NCI-H82 (cell line): Measurements from ENCODE around the gene NAV2.
"Not testable (repeated sequence)": the region's sequence is repeated elsewhere in the genome, so short reads cannot be mapped to it uniquely, and the experiment has no call there.

ENCODE experiments used
- DNase-seq: peaks from one replicate; lab custom pipeline; 2025; lab: John Stamatoyannopoulos, UW

The NAV2 gene

GRCh38 chr11:20056950-20057943 is 344.6 kb downstream of the NAV2 start:
- DNase-seq = no peak

- no peak for DNase-seq
These were observed 346.3 kb downstream of the NAV2 start for GRCh38 chr11:20058749-20059458.

- no peak for DNase-seq
These were observed 347.0 kb downstream of the NAV2 start for GRCh38 chr11:20059587-20060021.

- no peak for DNase-seq
These were observed 347.5 kb downstream of the NAV2 start for GRCh38 chr11:20060181-20060580.

- DNase-seq = no peak
These were observed 348.1 kb downstream of the NAV2 start for GRCh38 chr11:20060647-20061205.

- DNase-seq = no peak
These were observed 349.1 kb downstream of the NAV2 start for GRCh38 chr11:20061776-20062175.

- DNase-seq = no peak
These were observed 352.3 kb downstream of the NAV2 start for GRCh38 chr11:20064961-20065405.

GRCh38 chr11:20065406-20065805 is 352.8 kb downstream of the NAV2 start:
- no peak for DNase-seq

- no peak for DNase-seq
These were observed 353.6 kb downstream of the NAV2 start for GRCh38 chr11:20066013-20066782.

GRCh38 chr11:20066783-20067156 is 354.1 kb downstream of the NAV2 start:
- DNase-seq = no peak

- no peak for DNase-seq
These were observed 355.0 kb downstream of the NAV2 start for GRCh38 chr11:20067665-20068064.

GRCh38 chr11:20068691-20069090 is 356.1 kb downstream of the NAV2 start:
- no peak for DNase-seq

GRCh38 chr11:20070459-20070858 is 357.8 kb downstream of the NAV2 start:
- no peak for DNase-seq

GRCh38 chr11:20075627-20076026 is 363.0 kb downstream of the NAV2 start:
- DNase-seq = no peak

- DNase-seq = no peak
These were observed 366.2 kb downstream of the NAV2 start for GRCh38 chr11:20078846-20079245.

GRCh38 chr11:20080032-20080685 is 367.5 kb downstream of the NAV2 start:
- DNase-seq = no peak

GRCh38 chr11:20081336-20081735 is 368.7 kb downstream of the NAV2 start:
- DNase-seq = peak; percentile 81

GRCh38 chr11:20083877-20084276 is 371.2 kb downstream of the NAV2 start:
- not testable (repeated sequence) for DNase-seq

GRCh38 chr11:20084921-20085814 is 372.5 kb downstream of the NAV2 start:
- DNase-seq = no peak

GRCh38 chr11:20085918-20086317 is 373.3 kb downstream of the NAV2 start:
- DNase-seq = no peak
